ENCODE data around the gene PABPC1L2A.
"Not testable (repeated sequence)": the region's sequence is repeated elsewhere in the genome, so short reads cannot be mapped to it uniquely, and the experiment has no call there.

PABPC1L2A gene

GRCh38 chrX:73079024-73079562, at the start of gene PABPC1L2A:
Gene PABPC1L2A, minus strand, starts transcription at chrX:73079512. Its CDS starts 126 bp downstream, at chrX:73079386.
- H3K4me3 ChIP-seq; H3K36me3 ChIP-seq (ENCODE audit: insufficient read depth, low read length); H3K9me3 ChIP-seq (ENCODE audit: low read depth, low read length); H3K9ac ChIP-seq (ENCODE audit: insufficient read length); DNase-seq (ENCODE audit: low read depth, low spot score); H3K27ac ChIP-seq: not testable (repeated sequence)

- no peak overlapping the region for H3K9ac ChIP-seq (ENCODE audit: insufficient read length)
- no peak for TF ChIP-seq EZH2 (IDR thresholded peaks at IDR 0.05)
- no peak for TF ChIP-seq POLR2AphosphoS5 (IDR thresholded peaks at IDR 0.05; ENCODE audit: borderline replicate concordance, low read depth, low read length)
- no peak for TF ChIP-seq FOXP2 (optimal IDR thresholded peaks at IDR 0.05; ENCODE audit: control extremely low read depth, extremely low read length, insufficient read depth)
These were observed 48.5 kb upstream of the PABPC1L2A start for GRCh38 chrX:73127700-73128241.

GRCh38 chrX:73126240-73126639, 46.9 kb upstream of the PABPC1L2A start:
- no peaks in the 10 kb centered on the region for H3K36me3 ChIP-seq (ENCODE audit: insufficient read depth, low read length)
- H3K27ac ChIP-seq = no peak overlapping the region
- H3K9ac ChIP-seq (ENCODE audit: insufficient read length) = no peak overlapping the region
- no peak for TF ChIP-seq FOXP2 (optimal IDR thresholded peaks at IDR 0.05; ENCODE audit: control extremely low read depth, extremely low read length, insufficient read depth)
- TF ChIP-seq POLR2AphosphoS5 (IDR thresholded peaks at IDR 0.05; ENCODE audit: borderline replicate concordance, low read depth, low read length) = no peak
- no peak for TF ChIP-seq EZH2 (IDR thresholded peaks at IDR 0.05)
- H3K9me3 ChIP-seq (ENCODE audit: low read depth, low read length) = no peaks in the 10 kb centered on the region
- H3K4me3 ChIP-seq = no peak overlapping the region
- no peak for DNase-seq (ENCODE audit: low read depth, low spot score)

More at GRCh38 chrX:73127700-73128241, 48.5 kb upstream of the PABPC1L2A start:
- H3K9me3 ChIP-seq (ENCODE audit: low read depth, low read length) = no peaks in the 10 kb centered on the region
- H3K36me3 ChIP-seq (ENCODE audit: insufficient read depth, low read length) = no peaks in the 10 kb centered on the region
- H3K4me3 ChIP-seq = no peak overlapping the region
- no peak overlapping the region for H3K27ac ChIP-seq
- DNase-seq (ENCODE audit: low read depth, low spot score) = no peak

GRCh38 chrX:73099505-73099904, 20.2 kb upstream of the PABPC1L2A start:
- not testable (repeated sequence) for DNase-seq (ENCODE audit: low read depth, low spot score); H3K4me3 ChIP-seq; H3K9me3 ChIP-seq (ENCODE audit: low read depth, low read length); H3K27ac ChIP-seq; H3K9ac ChIP-seq (ENCODE audit: insufficient read length); H3K36me3 ChIP-seq (ENCODE audit: insufficient read depth, low read length)

GRCh38 chrX:73086766-73087165, 7.5 kb upstream of the PABPC1L2A start:
- not testable (repeated sequence) for DNase-seq (ENCODE audit: low read depth, low spot score); H3K4me3 ChIP-seq; H3K27ac ChIP-seq; H3K36me3 ChIP-seq (ENCODE audit: insufficient read depth, low read length); H3K9ac ChIP-seq (ENCODE audit: insufficient read length); H3K9me3 ChIP-seq (ENCODE audit: low read depth, low read length)

GRCh38 chrX:73079884-73080283, 572 bp upstream of the PABPC1L2A start:
- H3K36me3 ChIP-seq (ENCODE audit: insufficient read depth, low read length); H3K27ac ChIP-seq; DNase-seq (ENCODE audit: low read depth, low spot score); H3K9ac ChIP-seq (ENCODE audit: insufficient read length); H3K9me3 ChIP-seq (ENCODE audit: low read depth, low read length); H3K4me3 ChIP-seq: not testable (repeated sequence)

GRCh38 chrX:73078597-73078996, 715 bp downstream of the PABPC1L2A start:
- H3K36me3 ChIP-seq (ENCODE audit: insufficient read depth, low read length); DNase-seq (ENCODE audit: low read depth, low spot score); H3K4me3 ChIP-seq; H3K27ac ChIP-seq; H3K9me3 ChIP-seq (ENCODE audit: low read depth, low read length); H3K9ac ChIP-seq (ENCODE audit: insufficient read length): not testable (repeated sequence)

GRCh38 chrX:73076838-73077237, 2.5 kb downstream of the PABPC1L2A start:
- no peaks in the 10 kb centered on the region for H3K36me3 ChIP-seq (ENCODE audit: insufficient read depth, low read length)
- no peak for TF ChIP-seq POLR2AphosphoS5 (IDR thresholded peaks at IDR 0.05; ENCODE audit: borderline replicate concordance, low read depth, low read length)
- TF ChIP-seq EZH2 (IDR thresholded peaks at IDR 0.05) = no peak
- TF ChIP-seq FOXP2 (optimal IDR thresholded peaks at IDR 0.05; ENCODE audit: control extremely low read depth, extremely low read length, insufficient read depth) = no peak
- no peak overlapping the region for H3K27ac ChIP-seq
- H3K9ac ChIP-seq (ENCODE audit: insufficient read length) = no peak overlapping the region
- H3K9me3 ChIP-seq (ENCODE audit: low read depth, low read length) = no peaks in the 10 kb centered on the region
- DNase-seq (ENCODE audit: low read depth, low spot score) = no peak
- H3K4me3 ChIP-seq = no peak overlapping the region

- H3K9me3 ChIP-seq (ENCODE audit: low read depth, low read length) = no peaks in the 10 kb centered on the region
- no peak overlapping the region for H3K9ac ChIP-seq (ENCODE audit: insufficient read length)
- H3K27ac ChIP-seq = no peak overlapping the region
- H3K36me3 ChIP-seq (ENCODE audit: insufficient read depth, low read length) = no peaks in the 10 kb centered on the region
- DNase-seq (ENCODE audit: low read depth, low spot score) = no peak
- no peak overlapping the region for H3K4me3 ChIP-seq
- TF ChIP-seq EZH2 (IDR thresholded peaks at IDR 0.05) (no peak), POLR2AphosphoS5 (IDR thresholded peaks at IDR 0.05; ENCODE audit: borderline replicate concordance, low read depth, low read length) (no peak), FOXP2 (optimal IDR thresholded peaks at IDR 0.05; ENCODE audit: control extremely low read depth, extremely low read length, insufficient read depth) (no peak)
These were observed 9.8 kb downstream of the PABPC1L2A start for GRCh38 chrX:73069365-73070035.

Measured in SK-N-MC (cell line).